HFF-Myc (cell line): Measurements from ENCODE around the gene KRTAP10-7.
"Not testable (repeated sequence)": the region's sequence is repeated elsewhere in the genome, so short reads cannot be mapped to it uniquely, and the experiment has no call there.

Experiments used
- DNase-seq: peaks from one replicate; pipeline ENCODE4 v3.0.0-alpha.2; 2011; ENCODE audit warnings: low read depth; ENCODE audit errors: extremely low read depth
- H3K4me3 ChIP-seq: replicated peaks from 2 replicates; pipeline ENCODE4 v1.5.1; 2011; ENCODE audit warnings: low read depth, mild to moderate bottlenecking, control low read depth, low read length
- CTCF ChIP-seq: IDR thresholded peaks from 2 replicates; pipeline ENCODE4 v1.5.1; 2012; ENCODE audit warnings: mild to moderate bottlenecking, low read depth, low read length, control low read depth; ENCODE audit errors: missing control alignments

Gene KRTAP10-7

GRCh38 chr21:44636209-44637017, 36.0 kb downstream of the KRTAP10-7 start:
- H3K4me3 ChIP-seq: no peak overlapping the region
- no peak for DNase-seq
- TF ChIP-seq CTCF: no peak

- DNase-seq: no peak
- no peak for TF ChIP-seq CTCF
- no peak within 1 kb of the TSS for H3K4me3 ChIP-seq
Observed at GRCh38 chr21:44637018-44637850, 36.8 kb downstream of the KRTAP10-7 start, which contains the start of gene KRTAP10-10. KRTAP10-10 (plus strand) TSS chr21:44637356; CDS start chr21:44637418, 62 bp downstream.

- not testable (repeated sequence) for DNase-seq
Observed at GRCh38 chr21:44637851-44638348, 37.5 kb downstream of the KRTAP10-7 start.

GRCh38 chr21:44638506-44639330, 38.3 kb downstream of the KRTAP10-7 start:
- not testable (repeated sequence) for DNase-seq, H3K4me3 ChIP-seq

More at GRCh38 chr21:44637851-44638348, 37.5 kb downstream of the KRTAP10-7 start:
- H3K4me3 ChIP-seq: not testable (repeated sequence)

- H3K4me3 ChIP-seq: no peak overlapping the region
- no peak for DNase-seq
- no peak for TF ChIP-seq CTCF
Observed at GRCh38 chr21:44639331-44639655, 38.9 kb downstream of the KRTAP10-7 start.

- no peak overlapping the region for H3K4me3 ChIP-seq
- no peak for TF ChIP-seq CTCF
- no peak for DNase-seq
Observed at GRCh38 chr21:44640761-44641160, 40.4 kb downstream of the KRTAP10-7 start.

- DNase-seq: no peak
- H3K4me3 ChIP-seq: no peak overlapping the region
- no peak for TF ChIP-seq CTCF
Observed at GRCh38 chr21:44643741-44644310, 43.4 kb downstream of the KRTAP10-7 start.
